Astrocyte of the cerebellum (primary cell): ENCODE data around the gene VGF.
"Not testable (repeated sequence)": the region's sequence is repeated elsewhere in the genome, so short reads cannot be mapped to it uniquely, and the experiment has no call there.

ENCODE experiments used
- DNase-seq: peaks from one replicate; pipeline ENCODE4 v3.0.0-alpha.2; 2011; ENCODE audit warnings: low read depth
- H3K4me3 ChIP-seq: 2 replicates; pipeline ENCODE4 v1.5.1; 2011; ENCODE audit warnings: mild to moderate bottlenecking, low read depth, low read length, moderate library complexity
- in situ Hi-C: cut with HindIII; loops from 2 replicates; pipeline ENCODE4 v1.10.0; 2017; ENCODE audit warnings: low sequenced_read_pairs
- TF ChIP-seq, protein P1 (sequence below): IDR thresholded peaks from 2 replicates; pipeline ENCODE4 v1.5.1; 2012; ENCODE audit warnings: low read length, low read depth, moderate library complexity, mild to moderate bottlenecking; ENCODE audit errors: missing control alignments

Gene VGF

DNA sequence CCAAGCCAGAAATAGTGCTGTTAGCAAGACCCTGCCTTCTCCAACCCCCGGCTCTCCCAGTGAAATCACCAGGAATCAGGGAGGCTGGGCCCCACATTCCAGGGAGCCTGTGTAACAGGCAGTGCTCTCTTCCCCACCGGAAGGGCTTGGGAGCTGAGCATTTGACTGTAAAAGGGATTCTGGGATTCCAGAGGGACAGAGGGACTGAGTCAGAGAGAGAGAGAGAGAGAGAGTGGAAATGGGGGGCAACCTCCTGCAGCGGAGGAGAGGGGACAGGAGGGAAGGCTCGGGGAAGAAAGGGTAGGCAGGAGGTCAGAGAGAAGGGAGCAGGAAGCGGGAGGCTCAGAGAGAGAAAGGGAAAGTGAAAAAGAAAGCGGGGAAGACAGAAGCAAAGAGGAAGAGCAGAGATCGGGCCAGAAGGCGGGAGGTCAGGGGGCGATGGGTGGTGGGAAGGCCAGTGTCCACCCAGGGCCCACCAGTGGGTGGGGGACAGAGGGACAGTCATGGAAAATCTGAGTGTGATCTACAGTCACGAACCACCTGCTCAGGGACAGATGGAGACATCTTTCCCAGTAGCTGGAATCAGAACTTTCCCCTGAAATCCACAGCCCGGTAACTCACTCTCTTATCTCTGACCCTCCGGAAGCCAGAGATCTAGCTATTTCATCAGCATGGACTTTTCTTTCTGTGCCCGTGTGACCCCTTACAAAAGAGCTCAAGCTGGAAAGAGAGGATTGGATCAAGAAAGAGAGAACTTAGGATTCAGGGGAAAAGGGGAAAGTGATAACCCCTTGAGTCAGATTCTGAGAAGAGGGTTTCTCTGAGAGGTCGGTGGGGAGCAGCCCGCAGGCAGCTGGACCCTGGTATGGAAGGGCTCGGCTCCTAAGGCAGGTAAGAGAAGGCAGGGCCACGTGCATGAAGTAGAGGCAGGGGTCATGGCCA, 43.1 kb downstream of the VGF start:
- DNase-seq, result peak; percentile 84
- TF ChIP-seq, protein P1, sequence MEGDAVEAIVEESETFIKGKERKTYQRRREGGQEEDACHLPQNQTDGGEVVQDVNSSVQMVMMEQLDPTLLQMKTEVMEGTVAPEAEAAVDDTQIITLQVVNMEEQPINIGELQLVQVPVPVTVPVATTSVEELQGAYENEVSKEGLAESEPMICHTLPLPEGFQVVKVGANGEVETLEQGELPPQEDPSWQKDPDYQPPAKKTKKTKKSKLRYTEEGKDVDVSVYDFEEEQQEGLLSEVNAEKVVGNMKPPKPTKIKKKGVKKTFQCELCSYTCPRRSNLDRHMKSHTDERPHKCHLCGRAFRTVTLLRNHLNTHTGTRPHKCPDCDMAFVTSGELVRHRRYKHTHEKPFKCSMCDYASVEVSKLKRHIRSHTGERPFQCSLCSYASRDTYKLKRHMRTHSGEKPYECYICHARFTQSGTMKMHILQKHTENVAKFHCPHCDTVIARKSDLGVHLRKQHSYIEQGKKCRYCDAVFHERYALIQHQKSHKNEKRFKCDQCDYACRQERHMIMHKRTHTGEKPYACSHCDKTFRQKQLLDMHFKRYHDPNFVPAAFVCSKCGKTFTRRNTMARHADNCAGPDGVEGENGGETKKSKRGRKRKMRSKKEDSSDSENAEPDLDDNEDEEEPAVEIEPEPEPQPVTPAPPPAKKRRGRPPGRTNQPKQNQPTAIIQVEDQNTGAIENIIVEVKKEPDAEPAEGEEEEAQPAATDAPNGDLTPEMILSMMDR, result no peak
- in situ Hi-C loops, result no loop called here
- H3K4me3 ChIP-seq, result no peak overlapping the region

DNA sequence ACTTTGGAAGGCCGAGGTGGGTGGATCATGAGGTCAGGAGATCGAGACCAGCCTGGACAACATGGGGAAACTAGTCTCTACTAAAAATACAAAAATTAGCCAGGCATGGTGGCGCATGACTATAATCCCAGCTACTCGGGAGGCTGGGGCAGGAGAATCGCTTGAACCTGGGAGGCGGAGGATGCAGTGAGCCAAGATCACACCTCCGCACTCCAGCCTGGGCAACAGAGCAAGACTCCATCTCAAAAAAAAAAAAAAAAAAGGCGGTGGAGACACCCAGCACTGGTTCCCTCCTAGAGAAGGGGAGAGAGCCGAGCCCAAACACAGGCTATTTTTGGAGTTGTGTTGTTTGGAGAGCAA, 43.8 kb downstream of the VGF start:
- H3K4me3 ChIP-seq, in situ Hi-C loops, DNase-seq: not testable (repeated sequence)

GRCh38 chr7:101120315-101120714, 45.1 kb downstream of the VGF start:
- no peak for DNase-seq
- TF ChIP-seq, protein P1, result no peak
- H3K4me3 ChIP-seq, result no peak overlapping the region
- in situ Hi-C loops, result no loop called here

- no peak for DNase-seq
- in situ Hi-C loops, result no loop called here
- H3K4me3 ChIP-seq, result no peak overlapping the region
- TF ChIP-seq, protein P1, result no peak
These were observed 45.5 kb downstream of the VGF start for GRCh38 chr7:101119876-101120275.

- TF ChIP-seq, protein P1, result no peak
These were observed 46.5 kb downstream of the VGF start for GRCh38 chr7:101118856-101119255.

GRCh38 chr7:101116898-101117297, 48.5 kb downstream of the VGF start:
- in situ Hi-C loops, result no loop called here
- no peak overlapping the region for H3K4me3 ChIP-seq
- no peak for DNase-seq
- TF ChIP-seq, protein P1, result no peak

More at GRCh38 chr7:101118856-101119255, 46.5 kb downstream of the VGF start:
- in situ Hi-C loops, result no loop called here
- DNase-seq, result no peak
- H3K4me3 ChIP-seq, result no peak overlapping the region

GRCh38 chr7:101115215-101115614, 50.2 kb downstream of the VGF start:
- in situ Hi-C loops, result no loop called here
- TF ChIP-seq, protein P1, result no peak
- DNase-seq, result no peak
- no peak overlapping the region for H3K4me3 ChIP-seq
